ENCODE measurements around the gene BTF3L4.

The BTF3L4 gene

GRCh38 chr1:52098139-52098871 lies 42.2 kb downstream of the BTF3L4 start:
- TF ChIP-seq CTCF (IDR thresholded peaks at IDR 0.05; ENCODE audit: borderline replicate concordance, control extremely low read depth, extremely low read depth, insufficient read depth, missing control alignments) = no peak
- in situ Hi-C loops (cut with MboI; ENCODE audit: low sequenced_read_pairs, unreplicated experiment) = loop anchor here (25.0 kb wide), 1 partner anchor 111 kb away; the partner anchor contains the start of gene RAB3B
- DNase-seq (ENCODE audit: low spot score) = no peak

- TF ChIP-seq CTCF (IDR thresholded peaks at IDR 0.05; ENCODE audit: borderline replicate concordance, control extremely low read depth, extremely low read depth, insufficient read depth, missing control alignments) = no peak
- no peak for DNase-seq (ENCODE audit: low spot score)
- in situ Hi-C loops (cut with MboI; ENCODE audit: low sequenced_read_pairs, unreplicated experiment) = no loop called here
Measured at GRCh38 chr1:52102336-52103013, 46.4 kb downstream of the BTF3L4 start.

- no peak for TF ChIP-seq CTCF (IDR thresholded peaks at IDR 0.05; ENCODE audit: borderline replicate concordance, control extremely low read depth, extremely low read depth, insufficient read depth, missing control alignments)
- DNase-seq (ENCODE audit: low spot score) = no peak
- in situ Hi-C loops (cut with MboI; ENCODE audit: low sequenced_read_pairs, unreplicated experiment) = no loop called here
Measured at GRCh38 chr1:52111492-52111891, 55.4 kb downstream of the BTF3L4 start.

GRCh38 chr1:52112489-52112888 lies 56.4 kb downstream of the BTF3L4 start:
- no peak for TF ChIP-seq CTCF (IDR thresholded peaks at IDR 0.05; ENCODE audit: borderline replicate concordance, control extremely low read depth, extremely low read depth, insufficient read depth, missing control alignments)
- in situ Hi-C loops (cut with MboI; ENCODE audit: low sequenced_read_pairs, unreplicated experiment) = no loop called here
- no peak for DNase-seq (ENCODE audit: low spot score)

- TF ChIP-seq CTCF (IDR thresholded peaks at IDR 0.05; ENCODE audit: borderline replicate concordance, control extremely low read depth, extremely low read depth, insufficient read depth, missing control alignments) = no peak
- in situ Hi-C loops (cut with MboI; ENCODE audit: low sequenced_read_pairs, unreplicated experiment) = no loop called here
- no peak for DNase-seq (ENCODE audit: low spot score)
Measured at GRCh38 chr1:52119301-52120079, 63.4 kb downstream of the BTF3L4 start.

GRCh38 chr1:52122384-52122783 lies 66.3 kb downstream of the BTF3L4 start:
- no peak for DNase-seq (ENCODE audit: low spot score)
- in situ Hi-C loops (cut with MboI; ENCODE audit: low sequenced_read_pairs, unreplicated experiment) = no loop called here
- TF ChIP-seq CTCF (IDR thresholded peaks at IDR 0.05; ENCODE audit: borderline replicate concordance, control extremely low read depth, extremely low read depth, insufficient read depth, missing control alignments) = no peak
